ENCODE data around the gene SDK1. TPM values are rescaled to one million over a fixed set of nuclear protein-coding genes. Genes with fewer than 3 reads are reported as not detected.
"Not testable (repeated sequence)": the region's sequence is repeated elsewhere in the genome, so short reads cannot be mapped to it uniquely, and the experiment has no call there.

Gene SDK1
- total RNA-seq, 1 donor from 2014 or later, result 0.26 TPM

DNA sequence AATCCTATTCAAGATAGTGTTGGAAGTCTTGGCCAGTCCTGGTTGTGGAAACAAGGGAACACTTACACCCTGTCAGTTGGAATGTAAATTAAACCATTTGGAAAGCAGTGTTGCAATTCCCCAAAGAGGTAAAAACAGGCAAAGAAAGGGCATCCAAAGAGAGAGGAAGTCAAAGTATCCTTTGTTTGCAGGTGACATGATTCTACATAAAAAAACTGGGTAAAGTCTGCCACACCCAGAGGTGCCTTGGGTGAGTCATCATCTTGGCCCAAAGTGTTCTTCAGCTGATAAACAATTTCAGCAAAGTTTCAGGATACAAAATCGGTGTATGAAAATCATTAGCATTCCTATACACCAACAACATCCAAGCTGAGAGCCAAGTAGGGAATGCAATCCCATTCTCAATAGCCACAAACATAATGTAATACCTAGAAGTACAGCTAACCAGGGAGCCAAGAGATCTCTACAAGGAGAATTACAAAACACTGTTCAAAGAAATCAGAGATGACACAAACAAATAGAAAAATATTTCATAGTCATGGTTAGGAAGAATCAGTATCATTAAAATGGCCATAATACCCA lies 278.7 kb downstream of the SDK1 start:
- DNase-seq (ENCODE audit: low read depth) (peak; percentile 5), FAIRE-seq (no peak)
- Histone ChIP-seq H3K4me3 (ENCODE audit: low read depth, low read length) (no peak overlapping the region), H3K36me3 (ENCODE audit: control insufficient read depth, insufficient read depth, low read length) (no peaks in the 10 kb centered on the region), H3K27me3 (ENCODE audit: control insufficient read depth, insufficient read depth, low read length) (peaks cover 1% of the 10 kb centered on the region)
- TF ChIP-seq, protein P1, sequence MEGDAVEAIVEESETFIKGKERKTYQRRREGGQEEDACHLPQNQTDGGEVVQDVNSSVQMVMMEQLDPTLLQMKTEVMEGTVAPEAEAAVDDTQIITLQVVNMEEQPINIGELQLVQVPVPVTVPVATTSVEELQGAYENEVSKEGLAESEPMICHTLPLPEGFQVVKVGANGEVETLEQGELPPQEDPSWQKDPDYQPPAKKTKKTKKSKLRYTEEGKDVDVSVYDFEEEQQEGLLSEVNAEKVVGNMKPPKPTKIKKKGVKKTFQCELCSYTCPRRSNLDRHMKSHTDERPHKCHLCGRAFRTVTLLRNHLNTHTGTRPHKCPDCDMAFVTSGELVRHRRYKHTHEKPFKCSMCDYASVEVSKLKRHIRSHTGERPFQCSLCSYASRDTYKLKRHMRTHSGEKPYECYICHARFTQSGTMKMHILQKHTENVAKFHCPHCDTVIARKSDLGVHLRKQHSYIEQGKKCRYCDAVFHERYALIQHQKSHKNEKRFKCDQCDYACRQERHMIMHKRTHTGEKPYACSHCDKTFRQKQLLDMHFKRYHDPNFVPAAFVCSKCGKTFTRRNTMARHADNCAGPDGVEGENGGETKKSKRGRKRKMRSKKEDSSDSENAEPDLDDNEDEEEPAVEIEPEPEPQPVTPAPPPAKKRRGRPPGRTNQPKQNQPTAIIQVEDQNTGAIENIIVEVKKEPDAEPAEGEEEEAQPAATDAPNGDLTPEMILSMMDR (IDR thresholded peaks at IDR 0.05; ENCODE audit: insufficient read depth, low read length, severe bottlenecking), result no peak

GRCh38 chr7:3582145-3582544 lies 281.1 kb downstream of the SDK1 start:
- not testable (repeated sequence) for DNase-seq (ENCODE audit: low read depth); H3K36me3 ChIP-seq (ENCODE audit: control insufficient read depth, insufficient read depth, low read length); H3K27me3 ChIP-seq (ENCODE audit: control insufficient read depth, insufficient read depth, low read length); FAIRE-seq; H3K4me3 ChIP-seq (ENCODE audit: low read depth, low read length)

- Histone ChIP-seq H3K27me3 (ENCODE audit: control insufficient read depth, insufficient read depth, low read length) (no peaks in the 10 kb centered on the region), H3K36me3 (ENCODE audit: control insufficient read depth, insufficient read depth, low read length) (no peaks in the 10 kb centered on the region), H3K4me3 (ENCODE audit: low read depth, low read length) (no peak overlapping the region)
- FAIRE-seq (no peak), DNase-seq (ENCODE audit: low read depth) (no peak)
- TF ChIP-seq, protein P1 (IDR thresholded peaks at IDR 0.05; ENCODE audit: insufficient read depth, low read length, severe bottlenecking), result no peak
These were observed 284.8 kb downstream of the SDK1 start for GRCh38 chr7:3585826-3586225.

- DNase-seq (ENCODE audit: low read depth), result peak; percentile 50
- Histone ChIP-seq H3K27me3 (ENCODE audit: control insufficient read depth, insufficient read depth, low read length) (no peaks in the 10 kb centered on the region), H3K36me3 (ENCODE audit: control insufficient read depth, insufficient read depth, low read length) (no peaks in the 10 kb centered on the region), H3K4me3 (ENCODE audit: low read depth, low read length) (no peak overlapping the region)
- TF ChIP-seq, protein P1 (IDR thresholded peaks at IDR 0.05; ENCODE audit: insufficient read depth, low read length, severe bottlenecking), result no peak
- no peak for FAIRE-seq
These were observed 287.3 kb downstream of the SDK1 start for GRCh38 chr7:3588341-3588740.

DNA sequence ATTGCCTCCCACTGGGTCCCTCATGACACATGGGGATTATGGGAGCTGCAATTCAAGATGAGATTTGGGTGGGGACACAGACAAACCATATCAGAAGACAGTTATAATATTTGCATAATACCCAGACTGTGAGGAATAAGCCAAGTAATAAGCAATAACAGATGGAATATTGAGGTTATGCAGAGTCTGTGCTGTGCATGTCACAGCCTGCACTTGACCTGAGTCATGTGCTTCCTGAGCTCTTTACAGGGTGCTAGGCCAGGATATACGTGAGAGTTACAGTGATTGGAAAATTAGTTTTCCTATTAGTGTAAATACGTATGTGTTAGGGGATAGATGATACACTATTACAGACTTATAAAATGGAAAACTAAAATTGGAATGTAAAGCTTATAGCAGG lies 288.7 kb downstream of the SDK1 start:
- FAIRE-seq (no peak), DNase-seq (ENCODE audit: low read depth) (peak; percentile 90)
- TF ChIP-seq, protein P1 (IDR thresholded peaks at IDR 0.05; ENCODE audit: insufficient read depth, low read length, severe bottlenecking), result no peak
- no peaks in the 10 kb centered on the region for H3K36me3 ChIP-seq (ENCODE audit: control insufficient read depth, insufficient read depth, low read length)
- H3K27me3 ChIP-seq (ENCODE audit: control insufficient read depth, insufficient read depth, low read length), result no peaks in the 10 kb centered on the region
- H3K4me3 ChIP-seq (ENCODE audit: low read depth, low read length), result no peak overlapping the region

DNA sequence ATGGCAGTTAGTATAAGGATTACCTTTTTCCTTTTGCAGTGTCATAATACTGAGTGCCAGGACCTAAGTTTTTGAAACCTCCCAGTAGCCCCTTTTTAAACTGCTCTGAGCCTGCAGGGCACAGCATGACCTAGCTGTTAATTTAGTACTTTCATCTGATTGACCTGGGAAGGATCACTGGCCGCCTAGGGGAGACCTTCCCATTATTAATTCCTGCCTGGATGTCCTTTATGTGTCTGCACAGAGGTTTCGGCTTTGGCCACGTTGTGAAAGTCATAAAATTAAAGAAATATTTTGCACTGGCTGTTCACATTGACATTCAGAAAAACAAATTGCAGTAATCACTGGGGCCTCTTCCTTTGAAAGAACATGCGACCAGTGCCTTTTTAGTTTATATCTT lies 290.2 kb downstream of the SDK1 start:
- no peak for FAIRE-seq

More for the DNA sequence above, 290.2 kb downstream of the SDK1 start:
- no peak for DNase-seq (ENCODE audit: low read depth)
- H3K4me3 ChIP-seq (ENCODE audit: low read depth, low read length), result no peak overlapping the region
- H3K36me3 ChIP-seq (ENCODE audit: control insufficient read depth, insufficient read depth, low read length), result no peaks in the 10 kb centered on the region
- no peaks in the 10 kb centered on the region for H3K27me3 ChIP-seq (ENCODE audit: control insufficient read depth, insufficient read depth, low read length)
- TF ChIP-seq, protein P1 (IDR thresholded peaks at IDR 0.05; ENCODE audit: insufficient read depth, low read length, severe bottlenecking), result no peak
